Measurements from ENCODE around the gene EHBP1L1. TPM values are rescaled to one million over a fixed set of nuclear protein-coding genes. Genes with fewer than 3 reads are reported as not detected.

Gene EHBP1L1
- total and polyA plus RNA-seq, 4 donors = 1.1 to 120 (median 10.0) TPM

- 1% methylated on average over 50 of the region's 50 CpGs for WGBS
- no peaks in the 10 kb centered on the region for H3K9me3 ChIP-seq (ENCODE audit: control insufficient read depth in 4 of 4, low read length in 3 of 4)
- TF ChIP-seq MAX (IDR thresholded peaks at IDR 0.05) = no peak
- no peak for TF ChIP-seq HNF4A (conservative IDR thresholded peaks at IDR 0.05)
- TF ChIP-seq REST (IDR thresholded peaks at IDR 0.05) = no peak
- no peak for TF ChIP-seq ATF3 (IDR thresholded peaks at IDR 0.05)
- no peak for TF ChIP-seq NR2F2 (IDR thresholded peaks at IDR 0.05)
- DNase-seq (ENCODE audit: low spot score) = no peak
- H3K36me3 ChIP-seq (ENCODE audit: control insufficient read depth in 4 of 4, insufficient read depth in 3 of 4, low read depth in 1 of 4, low read length in 3 of 4) = peaks cover 8 to 26% (median 15%) of the 10 kb centered on the region in 4 donors
- peak overlapping the region; percentile 35 to 56 for H3K9ac ChIP-seq (ENCODE audit: low read depth in 1 of 2, low read length in 2 of 2)
- H3K4me1 ChIP-seq (ENCODE audit: control insufficient read depth in 4 of 4, insufficient read depth in 4 of 4, low read length in 3 of 4) = peaks cover 15 to 43% (median 34%) of the 10 kb centered on the region in 4 donors
- peak overlapping the region; percentile 59 to 92 (median 85) for H3K4me3 ChIP-seq (ENCODE audit: low read depth in 1 of 3, low read length in 3 of 3)
- H3K27ac ChIP-seq (ENCODE audit: low read depth in 1 of 2, low read length in 2 of 2) = peak overlapping the region; percentile 33 to 83
- H3K27me3 ChIP-seq (ENCODE audit: control insufficient read depth in 4 of 4, insufficient read depth in 4 of 4, low read length in 3 of 4) = no peaks in the 10 kb centered on the region
These were observed 40.2 kb downstream of the EHBP1L1 start for GRCh38 chr11:65615950-65616574.

GRCh38 chr11:65616575-65617001, 40.7 kb downstream of the EHBP1L1 start:
- 57% methylated on average over 10 of the region's 10 CpGs for WGBS
- H3K36me3 ChIP-seq (ENCODE audit: control insufficient read depth in 4 of 4, insufficient read depth in 3 of 4, low read depth in 1 of 4, low read length in 3 of 4) = peaks cover 8 to 26% (median 15%) of the 10 kb centered on the region in 4 donors
- no peaks in the 10 kb centered on the region for H3K27me3 ChIP-seq (ENCODE audit: control insufficient read depth in 4 of 4, insufficient read depth in 4 of 4, low read length in 3 of 4)
- peak overlapping the region; percentile 45 to 92 (median 59) for H3K4me3 ChIP-seq (ENCODE audit: low read depth in 1 of 3, low read length in 3 of 3)
- H3K9me3 ChIP-seq (ENCODE audit: control insufficient read depth in 4 of 4, low read length in 3 of 4) = no peaks in the 10 kb centered on the region
- H3K27ac ChIP-seq (ENCODE audit: low read depth in 1 of 2, low read length in 2 of 2) = peak overlapping the region; percentile 8 to 83
- TF ChIP-seq JUND (IDR thresholded peaks at IDR 0.05) (no peak), HNF4A (conservative IDR thresholded peaks at IDR 0.05) (peak; percentile 4 to 52), ATF3 (IDR thresholded peaks at IDR 0.05) (no peak)
- peaks cover 12 to 38% (median 29%) of the 10 kb centered on the region in 4 donors for H3K4me1 ChIP-seq (ENCODE audit: control insufficient read depth in 4 of 4, insufficient read depth in 4 of 4, low read length in 3 of 4)
- H3K9ac ChIP-seq (ENCODE audit: low read depth in 1 of 2, low read length in 2 of 2) = peak overlapping the region; percentile 35 to 56
- no peak for DNase-seq (ENCODE audit: low spot score)

GRCh38 chr11:65617136-65617850, 41.4 kb downstream of the EHBP1L1 start:
- no peak for TF ChIP-seq RXRA (IDR thresholded peaks at IDR 0.05)
- no peak for TF ChIP-seq FOXA1 (IDR thresholded peaks at IDR 0.05)
- no peak overlapping the region for H3K9ac ChIP-seq (ENCODE audit: low read depth in 1 of 2, low read length in 2 of 2)
- WGBS = 92% methylated on average over 17 of the region's 17 CpGs
- peaks cover 8 to 26% (median 15%) of the 10 kb centered on the region in 4 donors for H3K36me3 ChIP-seq (ENCODE audit: control insufficient read depth in 4 of 4, insufficient read depth in 3 of 4, low read depth in 1 of 4, low read length in 3 of 4)
- no peaks in the 10 kb centered on the region for H3K27me3 ChIP-seq (ENCODE audit: control insufficient read depth in 4 of 4, insufficient read depth in 4 of 4, low read length in 3 of 4)
- H3K4me1 ChIP-seq (ENCODE audit: control insufficient read depth in 4 of 4, insufficient read depth in 4 of 4, low read length in 3 of 4) = peaks cover 10 to 33% (median 22%) of the 10 kb centered on the region in 4 donors
- H3K27ac ChIP-seq (ENCODE audit: low read depth in 1 of 2, low read length in 2 of 2) = no peak overlapping the region
- no peak for DNase-seq (ENCODE audit: low spot score)
- no peaks in the 10 kb centered on the region for H3K9me3 ChIP-seq (ENCODE audit: control insufficient read depth in 4 of 4, low read length in 3 of 4)
- H3K4me3 ChIP-seq (ENCODE audit: low read depth in 1 of 3, low read length in 3 of 3) = no peak overlapping the region

All from liver (tissue), 9 donors.